Fibroblast of the aortic adventitia (primary cell): ENCODE data around the gene MGAT4A. TPM values are rescaled to one million over a fixed set of nuclear protein-coding genes. Genes with fewer than 3 reads are reported as not detected.

Source experiments
- DNase-seq: peaks from one replicate; pipeline ENCODE4 v3.0.0-alpha.2; 2010; ENCODE audit warnings: low read depth
- H3K4me3 ChIP-seq: 2 replicates; pipeline ENCODE4 v1.5.1; 2011; ENCODE audit warnings: low read depth, mild to moderate bottlenecking, control low read depth, low read length, moderate library complexity
- CTCF ChIP-seq: IDR thresholded peaks from 2 replicates; pipeline ENCODE4 v1.5.1; 2011; ENCODE audit warnings: mild to moderate bottlenecking, low read length, control low read depth, inconsistent platforms; ENCODE audit not compliant: insufficient read depth
- total RNA-seq: library from RNA; depleted of rRNA; stranded (reverse); fragments of >200 nt; gene quantifications from 2 replicates; pipeline ENCODE4 v1.2.3, GENCODE V29; 2012; ENCODE audit warnings: low replicate concordance

Gene MGAT4A
- total RNA-seq, 1 donor: 0.36 TPM

GRCh38 chr2:98704499-98705332 lies 26.2 kb downstream of the MGAT4A start:
- H3K4me3 ChIP-seq: no peak overlapping the region
- DNase-seq: no peak
- TF ChIP-seq CTCF: no peak

GRCh38 chr2:98703738-98704137 lies 27.2 kb downstream of the MGAT4A start:
- no peak for TF ChIP-seq CTCF
- no peak for DNase-seq
- no peak overlapping the region for H3K4me3 ChIP-seq

GRCh38 chr2:98702858-98703620 lies 27.9 kb downstream of the MGAT4A start:
- TF ChIP-seq CTCF: no peak
- no peak overlapping the region for H3K4me3 ChIP-seq
- DNase-seq: peak; percentile 2

GRCh38 chr2:98702127-98702802 lies 28.7 kb downstream of the MGAT4A start:
- no peak overlapping the region for H3K4me3 ChIP-seq
- TF ChIP-seq CTCF: no peak
- no peak for DNase-seq

- no peak for TF ChIP-seq CTCF
- H3K4me3 ChIP-seq: no peak overlapping the region
- peak; percentile 9 for DNase-seq
Measured at GRCh38 chr2:98701230-98701629, 29.7 kb downstream of the MGAT4A start.

- no peak for DNase-seq
- no peak overlapping the region for H3K4me3 ChIP-seq
- no peak for TF ChIP-seq CTCF
Measured at GRCh38 chr2:98698896-98699295, 32.0 kb downstream of the MGAT4A start.
